GM12801 (cell line): ENCODE results near the gene BBS9.

Source experiments
- CTCF ChIP-seq: IDR thresholded peaks from one replicate; pipeline ENCODE4 v1.5.1; 2011; ENCODE audit warnings: control low read depth; ENCODE audit not compliant: insufficient read length; ENCODE audit errors: extremely low read depth

BBS9 gene

GRCh38 chr7:33109758-33110238, 19.6 kb upstream of the BBS9 start:
- no peak for TF ChIP-seq CTCF

GRCh38 chr7:33111614-33112013, 17.8 kb upstream of the BBS9 start:
- TF ChIP-seq CTCF = no peak

- TF ChIP-seq CTCF = no peak
Measured at GRCh38 chr7:33114976-33115375, 14.4 kb upstream of the BBS9 start.

- TF ChIP-seq CTCF = no peak
Measured at GRCh38 chr7:33118383-33118782, 11.0 kb upstream of the BBS9 start.

GRCh38 chr7:33127085-33127484, 2.3 kb upstream of the BBS9 start:
- TF ChIP-seq CTCF = no peak

- TF ChIP-seq CTCF = no peak
Measured at GRCh38 chr7:33128631-33128989, 754 bp upstream of the BBS9 start.

GRCh38 chr7:33129806-33130153, 416 bp downstream of the BBS9 start:
- TF ChIP-seq CTCF = no peak

- no peak for TF ChIP-seq CTCF
Measured at GRCh38 chr7:33130184-33130583, 820 bp downstream of the BBS9 start.
